DND-41 (cell line): ENCODE measurements around the gene AGAP1.

Experiments used
- ATAC-seq: fragments of 200-7000 bp; cut with Tn5 transposase; 3 replicates; pipeline ENCODE4 v1.9.1; 2021; ENCODE audit warnings: low read depth; ENCODE audit not compliant: insufficient read depth
- DNase-seq: peaks from one replicate; pipeline ENCODE4 v3.0.0-alpha.2; 2020
- H2AFZ ChIP-seq: 2 replicates; pipeline ENCODE4 v1.6.0; 2012; ENCODE audit warnings: low read depth, low read length
- H3K27ac ChIP-seq: 2 replicates; pipeline ENCODE4 v1.5.1; 2012; ENCODE audit warnings: low read length, inconsistent platforms
- H3K27me3 ChIP-seq: fragments of 200-600 bp; sonication (generic); 2 replicates; pipeline ENCODE4 v1.6.0; 2012; ENCODE audit warnings: low read length, mild to moderate bottlenecking, inconsistent platforms; ENCODE audit not compliant: insufficient read depth, poor library complexity
- H3K36me3 ChIP-seq: 2 replicates; pipeline ENCODE4 v1.5.1; 2012; ENCODE audit warnings: low read length, inconsistent platforms; ENCODE audit not compliant: insufficient read depth
- H3K4me1 ChIP-seq: 2 replicates; pipeline ENCODE4 v1.5.1; 2012; ENCODE audit warnings: mild to moderate bottlenecking, low read length; ENCODE audit not compliant: insufficient read depth
- H3K4me2 ChIP-seq: 2 replicates; pipeline ENCODE4 v1.6.0; 2012; ENCODE audit warnings: mild to moderate bottlenecking, moderate library complexity, low read length, inconsistent platforms; ENCODE audit not compliant: insufficient read depth
- H3K4me3 ChIP-seq, 2 experiments: fragments of 200-600 bp in 1 of 2; shearing (Covaris generic) in 1 of 2; 2 replicates each; pipeline ENCODE4 v1.5.1; 2012 to 2016; ENCODE audit warnings: inconsistent platforms in 2 of 2, low read length in 2 of 2, mild to moderate bottlenecking in 2 of 2, low read depth in 1 of 2, moderate library complexity in 1 of 2
- H3K79me2 ChIP-seq: 2 replicates; pipeline ENCODE4 v1.6.0; 2012; ENCODE audit warnings: low read length, inconsistent platforms; ENCODE audit not compliant: insufficient read depth
- H3K9ac ChIP-seq: 2 replicates; pipeline ENCODE4 v1.6.0; 2012; ENCODE audit warnings: low read depth, mild to moderate bottlenecking, inconsistent platforms, low read length, moderate library complexity
- H3K9me3 ChIP-seq: 2 replicates; pipeline ENCODE4 v1.5.1; 2012; ENCODE audit warnings: low read length, moderate library complexity, mild to moderate bottlenecking, inconsistent platforms; ENCODE audit not compliant: insufficient read depth, severe bottlenecking
- H4K20me1 ChIP-seq: 2 replicates; pipeline ENCODE4 v1.6.0; 2012; ENCODE audit warnings: low read length; ENCODE audit not compliant: insufficient read depth
- CTCF ChIP-seq: IDR thresholded peaks from 2 replicates; pipeline ENCODE4 v1.5.1; 2012; ENCODE audit warnings: borderline replicate concordance, low read length, moderate library complexity, mild to moderate bottlenecking; ENCODE audit not compliant: poor library complexity, severe bottlenecking; ENCODE audit errors: extremely low read depth
- EZH2 ChIP-seq: IDR thresholded peaks from 3 replicates; pipeline ENCODE4 v1.6.1; 2012; ENCODE audit warnings: borderline replicate concordance, low read depth, mild to moderate bottlenecking, moderate library complexity, low read length, inconsistent platforms; ENCODE audit not compliant: severe bottlenecking

Gene AGAP1

GRCh38 chr2:236165842-236166795 is 672.3 kb downstream of the AGAP1 start:
- DNase-seq (no peak), ATAC-seq (no peak)
- TF ChIP-seq CTCF (no peak), EZH2 (no peak)
- Histone ChIP-seq H3K36me3 (no peaks in the 10 kb centered on the region), H3K27ac (no peak overlapping the region), H3K4me3 (no peak overlapping the region), H4K20me1 (no peaks in the 10 kb centered on the region), H2AFZ (no peak overlapping the region), H3K27me3 (no peaks in the 10 kb centered on the region), H3K9me3 (no peaks in the 10 kb centered on the region), H3K4me2 (no peak overlapping the region), H3K9ac (no peak overlapping the region), H3K79me2 (no peaks in the 10 kb centered on the region), H3K4me1 (no peaks in the 10 kb centered on the region)

- no peak for DNase-seq
- Histone ChIP-seq H3K4me1 (no peaks in the 10 kb centered on the region), H3K9ac (no peak overlapping the region), H3K36me3 (no peaks in the 10 kb centered on the region), H3K79me2 (no peaks in the 10 kb centered on the region), H4K20me1 (no peaks in the 10 kb centered on the region), H3K27me3 (no peaks in the 10 kb centered on the region), H3K4me2 (no peak overlapping the region), H2AFZ (no peak overlapping the region), H3K4me3 (no peak overlapping the region), H3K27ac (no peak overlapping the region), H3K9me3 (no peaks in the 10 kb centered on the region)
- ATAC-seq, result no peak
- TF ChIP-seq CTCF (no peak), EZH2 (no peak)
These were observed 673.0 kb downstream of the AGAP1 start for GRCh38 chr2:236166796-236167296.

- ATAC-seq, result no peak
- H4K20me1 ChIP-seq, result no peaks in the 10 kb centered on the region
- H3K4me2 ChIP-seq, result no peak overlapping the region
- no peak overlapping the region for H3K9ac ChIP-seq
- no peak overlapping the region for H3K4me3 ChIP-seq
- TF ChIP-seq EZH2 (no peak), CTCF (no peak)
- no peaks in the 10 kb centered on the region for H3K4me1 ChIP-seq
- no peaks in the 10 kb centered on the region for H3K79me2 ChIP-seq
- no peak for DNase-seq
- no peaks in the 10 kb centered on the region for H3K9me3 ChIP-seq
- no peaks in the 10 kb centered on the region for H3K36me3 ChIP-seq
- no peak overlapping the region for H3K27ac ChIP-seq
- no peak overlapping the region for H2AFZ ChIP-seq
- H3K27me3 ChIP-seq, result no peaks in the 10 kb centered on the region
These were observed 673.7 kb downstream of the AGAP1 start for GRCh38 chr2:236167297-236168109.
